ENCODE data around the gene PTPA. TPM values are rescaled to one million over a fixed set of nuclear protein-coding genes. Genes with fewer than 3 reads are reported as not detected.
"Not testable (repeated sequence)": the region's sequence is repeated elsewhere in the genome, so short reads cannot be mapped to it uniquely, and the experiment has no call there.

The PTPA gene
- polyA plus RNA-seq, 1 experiment, result 140 TPM

DNA sequence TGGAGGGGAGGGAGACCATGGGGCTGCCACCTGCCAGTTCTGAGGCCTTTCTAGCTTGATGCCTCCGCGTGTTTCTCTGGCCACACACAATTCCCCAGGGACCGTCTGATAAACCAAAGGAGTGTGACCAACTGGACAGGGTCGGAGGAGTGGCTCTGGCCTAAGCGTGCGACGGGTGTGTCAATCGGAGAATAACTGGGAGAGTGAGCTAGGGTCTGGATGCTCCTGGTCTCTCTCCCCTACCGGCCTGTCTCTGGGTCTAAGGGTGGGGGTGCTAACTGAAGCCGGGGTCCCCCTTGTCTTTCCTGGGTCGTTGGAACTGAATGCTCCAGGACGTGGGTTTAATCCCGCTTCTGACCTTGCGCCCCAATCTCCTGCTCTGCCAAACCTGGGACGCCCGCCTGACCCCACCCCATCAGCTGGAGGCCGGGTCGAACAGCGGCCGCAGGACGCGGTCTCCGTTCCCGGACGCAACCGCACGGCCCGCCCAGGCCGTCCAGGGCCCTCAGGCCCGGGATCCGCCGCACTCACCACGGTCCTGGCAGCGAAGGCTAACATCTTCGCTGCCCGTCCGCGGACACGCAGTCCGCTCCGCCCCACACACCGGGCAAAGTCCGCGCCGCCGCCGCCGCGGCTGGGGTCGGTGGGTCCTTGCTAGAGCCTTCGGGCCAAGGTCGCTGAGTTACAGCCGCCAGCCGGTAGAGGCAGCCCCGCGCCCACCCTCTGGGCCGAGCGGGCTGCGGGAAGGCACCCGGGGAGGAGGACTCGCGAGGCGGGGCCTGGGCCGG, 1.1 kb upstream of the PTPA start:
- Histone ChIP-seq H3K9me3 (ENCODE audit: control insufficient read depth, insufficient read depth, low read length) (no peaks in the 10 kb centered on the region), H3K27me3 (ENCODE audit: control insufficient read depth, insufficient read depth, low read length) (no peaks in the 10 kb centered on the region), H3K4me3 (ENCODE audit: low read depth, low read length) (peak overlapping the region; percentile 68), H3K27ac (ENCODE audit: low read depth, low read length) (peak overlapping the region; percentile 21)
- no peak for DNase-seq (ENCODE audit: low read depth, low spot score)
- CTCF ChIA-PET, result interaction anchor here (0.8 kb wide), 1 partner anchor 22 kb away, joined by 4 read pairs; no protein-coding TSS in a partner anchor
- POLR2A ChIA-PET, result no interaction called here
- no peak for TF ChIP-seq CTCF (IDR thresholded peaks at IDR 0.05; ENCODE audit: low read depth, low read length)

DNA sequence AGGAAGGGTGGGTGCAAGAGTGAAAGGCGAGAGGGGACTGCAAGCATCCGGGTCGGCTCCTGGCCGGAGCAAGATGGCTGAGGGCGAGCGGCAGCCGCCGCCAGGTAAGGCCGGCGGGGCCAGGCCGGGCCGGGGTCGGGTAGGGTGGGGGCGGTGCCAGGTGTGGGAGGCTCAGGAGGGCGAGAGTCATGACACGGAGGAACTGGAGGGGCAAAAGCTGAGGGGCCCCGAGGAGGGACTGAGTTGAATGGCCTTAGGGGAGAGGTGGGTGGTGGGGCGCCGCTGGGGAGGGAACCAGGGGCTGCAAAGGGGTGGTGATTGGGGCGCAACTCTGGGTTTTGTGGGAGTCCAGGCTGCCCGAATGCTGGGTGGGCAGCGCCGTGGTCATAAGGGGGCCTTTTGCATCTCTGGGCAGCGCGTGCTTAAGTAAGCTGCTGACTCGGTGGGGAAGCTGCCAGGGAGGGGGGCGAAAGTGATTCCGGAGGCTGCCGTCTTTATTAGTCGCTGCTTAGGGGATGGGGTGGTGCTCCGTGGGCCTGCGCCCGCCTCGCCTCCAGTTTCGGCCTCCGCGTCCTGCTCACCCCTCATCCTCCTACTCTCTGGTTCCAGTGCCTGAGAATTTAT, 425 bp downstream of the PTPA start:
- CTCF ChIA-PET, result interaction anchor here (0.7 to 1.8 kb wide), 4 partner anchors 9 to 83 kb away, joined by 3 to 6 read pairs (median 4); partner anchors contain the start of gene SH3GLB2

GRCh38 chr9:129112526-129112925, 1.3 kb downstream of the PTPA start:
- Histone ChIP-seq H3K27ac (ENCODE audit: low read depth, low read length) (peak overlapping the region; percentile 61), H3K4me3 (ENCODE audit: low read depth, low read length) (peak overlapping the region; percentile 87)
- POLR2A ChIA-PET; H3K9me3 ChIP-seq (ENCODE audit: control insufficient read depth, insufficient read depth, low read length); DNase-seq (ENCODE audit: low read depth, low spot score); H3K27me3 ChIP-seq (ENCODE audit: control insufficient read depth, insufficient read depth, low read length): not testable (repeated sequence)
- CTCF ChIA-PET, result interaction anchor here (1.1 to 1.8 kb wide), 3 partner anchors 9 to 84 kb away, joined by 3 to 6 read pairs (median 5); partner anchors contain the start of gene SH3GLB2

More for the DNA sequence above, 425 bp downstream of the PTPA start:
- no peak for DNase-seq (ENCODE audit: low read depth, low spot score)
- Histone ChIP-seq H3K4me3 (ENCODE audit: low read depth, low read length) (peak overlapping the region; percentile 87), H3K27me3 (ENCODE audit: control insufficient read depth, insufficient read depth, low read length) (no peaks in the 10 kb centered on the region), H3K27ac (ENCODE audit: low read depth, low read length) (peak overlapping the region; percentile 61), H3K9me3 (ENCODE audit: control insufficient read depth, insufficient read depth, low read length) (no peaks in the 10 kb centered on the region)
- TF ChIP-seq CTCF (IDR thresholded peaks at IDR 0.05; ENCODE audit: low read depth, low read length), result no peak
- POLR2A ChIA-PET, result interaction anchor here (0.6 to 0.7 kb wide), 2 partner anchors 56 to 73 kb away, joined by 3 to 5 read pairs; no protein-coding TSS in a partner anchor

DNA sequence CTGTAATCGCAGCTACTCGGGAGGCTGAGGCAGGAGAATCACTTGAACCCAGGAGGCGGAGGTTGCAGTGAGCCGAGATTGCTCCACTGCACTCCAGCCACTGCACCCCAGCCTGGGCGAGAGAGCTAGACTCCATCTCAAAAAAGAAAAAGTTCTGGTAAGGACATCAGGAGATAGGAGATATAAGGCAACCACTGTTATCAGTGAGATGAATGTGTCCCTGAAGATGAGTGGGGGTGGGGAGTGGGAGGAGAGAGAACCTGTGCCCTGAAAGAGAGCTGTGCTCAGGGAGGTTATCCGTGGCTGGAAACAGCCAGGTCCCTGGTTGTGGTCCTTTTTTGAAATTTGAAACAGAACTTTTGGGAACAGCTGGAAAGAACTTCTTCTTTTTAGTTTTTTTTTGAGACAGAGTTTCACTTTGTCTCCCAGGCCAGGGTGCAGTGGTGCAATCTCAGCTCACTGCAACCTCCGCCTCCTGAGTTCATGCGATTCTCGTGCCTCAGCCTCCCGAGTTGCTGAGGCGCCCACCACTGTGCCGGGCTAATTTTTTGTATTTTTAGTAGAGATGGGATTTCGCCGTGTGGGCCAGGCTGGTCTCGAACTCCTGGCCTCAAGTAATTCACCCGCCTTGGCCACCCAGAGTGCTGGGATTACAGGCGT, 2.6 kb downstream of the PTPA start:
- CTCF ChIA-PET, result interaction anchor here (0.6 to 1.8 kb wide), 3 partner anchors 11 to 1149 kb away, joined by 3 to 14 read pairs (median 5); no protein-coding TSS in a partner anchor
- H3K9me3 ChIP-seq (ENCODE audit: control insufficient read depth, insufficient read depth, low read length), result no peaks in the 10 kb centered on the region
- TF ChIP-seq CTCF (IDR thresholded peaks at IDR 0.05; ENCODE audit: low read depth, low read length), result no peak
- DNase-seq (ENCODE audit: low read depth, low spot score), result no peak
- no peaks in the 10 kb centered on the region for H3K27me3 ChIP-seq (ENCODE audit: control insufficient read depth, insufficient read depth, low read length)
- H3K4me3 ChIP-seq (ENCODE audit: low read depth, low read length), result no peak overlapping the region
- no peak overlapping the region for H3K27ac ChIP-seq (ENCODE audit: low read depth, low read length)
- POLR2A ChIA-PET, result interaction anchor here (0.7 kb wide), 1 partner anchor 108 kb away, joined by 3 read pairs; no protein-coding TSS in a partner anchor

DNA sequence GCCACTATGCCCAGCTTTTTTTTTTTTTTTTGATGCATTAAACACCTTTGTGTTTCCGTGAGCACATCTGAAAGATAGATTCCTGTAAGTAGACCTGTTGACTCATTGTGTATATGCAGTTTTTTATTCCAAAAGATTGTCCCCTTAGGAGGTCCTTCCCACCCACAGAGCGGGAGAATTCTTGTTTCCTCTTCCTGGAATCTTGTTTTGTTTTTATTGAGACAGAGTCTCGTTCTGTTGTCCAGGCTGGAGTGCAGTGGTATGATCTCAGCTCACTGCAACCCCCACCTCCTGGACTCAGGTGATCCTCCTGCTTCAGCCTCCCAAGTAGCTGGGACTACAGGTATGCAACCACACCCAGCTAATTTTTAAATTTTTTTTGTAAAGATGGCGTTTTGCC, 7.6 kb downstream of the PTPA start:
- no peak for DNase-seq (ENCODE audit: low read depth, low spot score)
- ChIA-PET CTCF (interaction anchor here (0.6 to 0.8 kb wide), 2 partner anchors 13 to 492 kb away, joined by 3 to 4 read pairs; no protein-coding TSS in a partner anchor), POLR2A (no interaction called here)
- Histone ChIP-seq H3K27me3 (ENCODE audit: control insufficient read depth, insufficient read depth, low read length) (no peaks in the 10 kb centered on the region), H3K9me3 (ENCODE audit: control insufficient read depth, insufficient read depth, low read length) (no peaks in the 10 kb centered on the region), H3K27ac (ENCODE audit: low read depth, low read length) (no peak overlapping the region), H3K4me3 (ENCODE audit: low read depth, low read length) (no peak overlapping the region)
- TF ChIP-seq CTCF (IDR thresholded peaks at IDR 0.05; ENCODE audit: low read depth, low read length), result no peak
